GM19372 (cell line): ENCODE results near the gene CCDC92.
"Not testable (repeated sequence)": the region's sequence is repeated elsewhere in the genome, so short reads cannot be mapped to it uniquely, and the experiment has no call there.

ENCODE experiments used
- ATAC-seq: cut with Tn5 transposase; IDR thresholded peaks from one replicate; pipeline ENCODE4 v1.9.1; 2021; ENCODE audit warnings: mild to moderate bottlenecking, low read depth, moderate library complexity; ENCODE audit not compliant: unreplicated experiment

CCDC92 gene

DNA sequence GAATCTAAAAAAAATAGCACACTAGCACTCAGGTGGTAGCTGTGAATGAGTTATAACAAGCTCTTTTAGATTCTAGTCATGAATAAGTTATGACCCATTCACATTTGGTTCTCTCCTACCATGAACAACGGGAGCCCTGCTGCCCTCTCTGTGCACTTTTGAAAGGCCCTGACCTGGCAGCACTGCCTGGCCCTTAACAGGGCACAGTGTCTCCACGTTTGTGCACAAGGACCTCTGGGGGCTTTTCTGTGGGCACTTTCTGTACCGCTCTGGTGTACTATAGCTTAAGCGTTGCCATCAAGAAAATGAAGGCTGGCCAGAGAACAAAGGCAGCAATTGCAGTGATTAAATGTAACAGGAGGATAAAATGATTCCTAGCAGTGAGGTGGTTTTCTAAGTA is 21.2 kb downstream of the CCDC92 start:
- ATAC-seq = no peak

DNA sequence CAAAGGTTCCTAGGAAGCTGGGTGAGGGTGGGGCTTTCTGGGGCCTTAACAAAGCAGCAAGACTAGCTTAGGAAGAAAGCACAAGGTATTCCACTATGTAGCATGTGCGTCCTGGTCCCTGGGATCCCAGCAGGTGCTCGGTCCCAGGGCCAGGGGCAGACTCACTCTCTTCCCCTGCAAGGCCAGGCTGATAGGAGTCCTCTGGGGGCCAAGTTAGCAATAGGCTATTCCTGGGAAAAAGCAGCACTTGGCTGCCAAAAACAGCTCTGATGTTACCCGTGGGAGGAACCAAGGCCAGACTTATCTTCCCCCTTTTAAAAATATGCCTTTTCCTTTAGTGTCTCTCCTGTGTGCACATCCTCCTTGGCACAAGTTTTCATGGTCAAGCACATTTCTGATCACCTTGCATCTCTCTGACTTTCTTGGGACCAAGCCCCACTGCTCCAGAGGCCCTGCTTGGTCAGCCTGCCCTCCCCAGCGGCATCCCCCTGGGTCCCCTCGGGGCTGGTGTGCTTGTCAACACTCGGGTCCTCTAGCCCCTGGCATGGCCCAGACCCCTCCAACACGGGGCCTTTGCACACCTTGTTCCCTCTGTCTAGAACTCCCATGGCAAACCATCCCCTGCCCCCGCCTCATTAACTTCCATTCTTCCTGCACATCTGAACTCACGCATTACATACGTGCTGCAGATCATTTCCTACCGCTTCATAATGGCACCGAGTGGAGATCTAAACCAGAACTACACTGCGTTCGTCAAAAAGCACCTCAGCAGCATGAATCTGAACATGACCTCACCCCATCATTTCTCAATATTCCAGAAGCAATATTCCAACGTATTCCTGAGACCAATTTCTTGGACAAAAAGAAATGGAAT is 21.9 kb downstream of the CCDC92 start:
- no peak for ATAC-seq

DNA sequence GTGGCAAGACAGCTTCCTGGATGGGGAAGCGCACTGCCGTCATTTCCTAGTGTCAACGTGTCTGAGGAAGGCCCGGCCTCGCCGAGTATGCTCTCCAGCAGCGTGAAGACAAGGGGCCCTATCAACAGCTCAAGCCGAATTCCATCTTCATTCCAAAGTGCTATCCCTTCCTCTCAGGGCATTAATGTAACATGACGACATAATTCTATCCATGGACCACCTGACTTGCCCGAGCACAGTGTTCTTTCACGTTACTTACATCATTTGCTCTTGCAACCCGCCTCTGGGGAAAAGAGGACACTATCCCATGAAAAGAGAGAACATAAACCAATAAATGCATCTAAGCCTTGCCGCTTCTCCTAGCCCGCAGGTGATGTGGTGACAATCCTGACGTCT is 22.9 kb downstream of the CCDC92 start:
- ATAC-seq = no peak

DNA sequence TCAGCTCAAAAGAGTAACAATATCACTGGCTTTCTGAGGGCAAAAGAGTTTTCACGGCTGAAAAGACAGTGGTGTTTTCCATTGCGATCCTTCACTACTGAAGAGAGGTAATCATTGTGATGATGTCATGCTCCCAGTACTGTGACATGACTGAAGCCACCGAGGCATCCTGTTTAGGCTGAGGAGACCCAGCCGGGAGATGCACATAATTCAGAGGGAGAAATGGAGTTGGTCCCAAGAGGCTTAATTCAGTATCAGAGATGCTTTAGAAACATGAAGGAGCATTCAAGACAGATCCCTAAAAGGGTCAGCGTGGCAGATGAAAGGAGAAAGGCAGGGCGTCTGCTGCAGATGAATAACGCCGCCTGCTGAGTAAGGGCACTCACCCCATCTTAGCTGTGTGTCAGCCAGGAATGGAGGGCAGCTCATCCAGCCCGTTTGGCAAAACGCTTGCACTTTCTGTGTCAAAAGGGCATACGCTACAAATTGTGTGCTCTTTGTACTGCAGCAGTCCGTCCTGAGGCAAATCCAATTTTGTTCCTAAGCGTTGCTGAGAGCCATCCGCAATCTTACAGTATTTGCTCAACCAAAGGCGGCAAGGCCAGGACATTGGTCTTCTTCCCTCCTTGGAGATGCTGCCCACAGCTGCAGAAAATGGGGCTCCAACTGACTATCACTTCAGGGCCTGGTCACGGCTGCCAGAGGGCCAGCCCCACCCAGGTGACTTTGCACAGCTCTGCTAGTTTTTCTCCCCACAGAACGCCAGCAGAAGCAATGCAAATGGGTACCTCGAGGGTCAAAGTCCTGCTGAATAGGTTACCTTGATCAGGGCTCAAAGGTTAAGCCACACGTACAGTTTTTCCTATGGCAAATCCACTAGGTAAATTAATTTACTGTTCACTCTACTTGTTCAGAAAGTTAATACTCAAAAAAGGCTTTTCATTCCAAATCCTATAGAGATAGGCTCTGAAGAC is 23.5 kb downstream of the CCDC92 start:
- no peak for ATAC-seq

DNA sequence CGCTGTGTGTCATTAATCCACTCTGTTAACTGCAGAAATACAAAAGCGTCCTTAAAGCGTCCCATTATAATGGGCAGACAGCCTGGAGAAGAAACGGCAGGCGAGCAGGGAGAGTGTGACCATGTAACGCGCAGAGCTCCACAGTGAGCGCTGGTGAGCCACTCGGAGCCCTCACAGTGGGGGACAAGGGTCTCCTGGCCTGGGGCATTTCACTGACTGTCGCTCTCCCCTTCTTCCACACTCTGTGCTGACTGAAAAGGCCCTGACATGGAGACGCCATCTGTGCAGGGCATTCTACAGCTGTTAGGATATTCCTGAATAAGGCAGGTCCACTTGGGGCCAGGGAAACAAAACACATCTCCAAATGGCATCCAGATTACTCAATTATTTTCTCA is 24.2 kb downstream of the CCDC92 start:
- ATAC-seq = no peak

DNA sequence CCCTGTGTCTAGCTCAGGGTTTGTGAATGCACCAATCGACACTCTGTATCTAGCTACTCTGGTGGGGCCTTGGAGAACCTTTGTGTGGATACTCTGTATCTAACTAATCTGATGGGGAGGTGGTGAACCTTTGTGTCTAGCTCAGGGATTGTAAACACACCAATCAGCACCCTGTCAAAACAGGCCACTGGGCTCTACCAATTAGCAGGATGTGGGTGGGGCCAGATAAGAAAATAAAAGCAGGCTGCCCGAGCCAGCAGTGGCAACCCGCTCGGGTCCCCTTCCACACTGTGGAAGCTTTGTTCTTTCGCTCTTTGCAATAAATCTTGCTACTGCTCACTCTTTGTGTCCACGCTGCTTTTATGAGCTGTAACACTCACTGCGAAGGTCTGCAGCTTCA is 25.1 kb downstream of the CCDC92 start:
- not testable (repeated sequence) for ATAC-seq

DNA sequence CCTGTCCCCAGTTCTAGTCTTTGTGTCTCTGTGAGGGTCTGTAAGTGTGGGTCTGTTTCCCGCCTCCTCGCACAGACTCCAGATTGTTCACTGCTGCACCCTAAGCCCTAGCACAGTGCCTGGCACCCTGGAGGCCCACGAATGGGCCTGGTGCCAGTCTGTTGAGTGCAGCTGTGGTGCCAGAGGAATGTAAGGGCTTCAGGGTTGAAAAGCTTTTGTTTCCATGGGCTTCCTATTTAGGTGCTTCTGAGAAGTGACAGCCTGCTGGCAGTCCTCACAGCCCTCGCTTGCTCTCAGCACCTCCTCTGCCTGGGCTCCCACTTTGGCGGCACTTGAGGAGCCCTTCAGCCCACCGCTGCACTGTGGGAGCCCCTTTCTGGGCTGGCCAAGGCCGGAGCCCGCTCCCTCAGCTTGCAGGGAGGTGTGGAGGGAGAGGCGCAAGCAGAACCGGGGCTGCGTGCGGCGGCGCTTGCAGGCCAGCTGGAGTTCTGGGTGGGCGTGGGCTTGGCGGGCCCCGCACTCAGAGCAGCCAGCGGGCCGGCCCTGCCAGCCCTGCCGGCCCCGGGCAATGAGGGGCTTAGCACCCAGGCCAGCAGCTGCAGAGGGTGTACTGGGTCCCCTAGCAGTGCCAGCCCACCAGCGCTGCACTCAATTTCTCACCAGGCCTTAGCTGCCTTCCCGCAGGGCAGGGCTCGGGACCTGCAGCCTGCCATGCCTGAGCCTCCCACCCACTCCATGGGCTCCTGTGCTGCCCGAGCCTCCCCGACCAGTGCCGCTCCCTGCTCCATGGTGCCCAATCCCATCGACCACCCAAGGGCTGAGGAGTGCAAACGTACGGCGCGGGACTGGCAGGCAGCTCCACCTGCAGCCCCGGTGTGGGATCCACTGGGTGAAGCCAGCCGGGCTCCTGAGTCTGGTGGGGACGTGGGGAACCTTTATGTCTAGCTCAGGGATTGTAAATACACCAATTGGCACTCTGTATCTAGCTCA is 25.8 kb downstream of the CCDC92 start:
- not testable (repeated sequence) for ATAC-seq

DNA sequence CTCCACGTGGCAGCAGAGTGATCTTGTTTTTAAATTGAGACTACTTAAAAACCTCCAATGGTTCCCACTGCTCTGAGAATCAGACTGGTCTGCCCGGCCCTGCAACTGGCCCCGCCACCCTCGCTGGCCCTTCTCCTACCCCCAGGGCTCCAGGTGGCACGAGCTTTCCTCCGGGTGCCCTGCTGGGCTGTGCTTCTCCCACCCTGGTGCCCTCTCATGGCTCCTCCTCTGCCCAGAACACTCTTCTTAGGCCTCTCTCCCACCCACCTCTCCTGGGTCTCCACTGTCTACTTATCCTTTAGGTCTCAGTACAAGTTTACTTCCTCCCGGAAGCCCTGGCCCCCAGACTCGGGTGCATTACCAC is 26.5 kb downstream of the CCDC92 start:
- no peak for ATAC-seq

DNA sequence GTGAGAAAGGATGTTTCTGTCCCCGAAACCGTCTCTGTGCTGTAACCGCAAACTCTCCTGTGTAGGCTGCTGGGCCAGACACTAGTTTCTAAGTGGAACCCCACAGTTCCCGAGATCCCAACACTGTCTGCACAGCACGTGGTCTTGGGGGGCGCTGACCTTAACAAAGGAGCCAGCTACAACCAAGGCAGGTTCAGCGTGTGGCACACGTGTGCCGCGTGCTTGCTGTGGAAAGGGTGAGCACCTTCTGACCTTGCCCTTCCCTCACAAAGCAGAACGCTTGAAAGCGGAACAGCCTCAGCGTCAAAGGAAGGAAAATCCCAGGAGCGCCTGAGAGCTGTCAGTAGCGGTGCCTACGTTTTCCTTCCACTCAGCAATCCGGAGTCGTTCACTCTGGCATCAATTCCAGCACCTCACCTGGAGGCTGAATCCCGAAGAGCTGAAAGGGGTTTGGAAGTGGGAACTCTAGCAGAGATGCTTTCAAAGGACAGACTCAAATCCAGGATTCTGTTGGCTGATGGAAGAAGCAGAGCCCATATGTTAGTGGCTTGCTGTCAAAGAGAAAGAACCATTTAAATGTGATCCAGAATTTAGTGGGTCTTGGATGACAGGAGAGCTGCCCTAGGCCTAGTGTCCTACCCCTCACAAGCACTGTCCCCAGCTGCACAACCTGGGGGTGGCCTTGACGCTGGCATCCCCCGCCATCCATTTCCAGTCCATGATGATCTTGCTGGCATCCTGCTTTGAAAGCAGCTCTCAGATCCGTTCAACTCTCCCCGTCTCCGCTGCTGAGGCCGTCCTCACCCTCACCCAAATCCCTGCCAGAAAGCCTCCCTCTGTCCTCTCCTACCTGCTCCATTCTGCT is 27.1 kb downstream of the CCDC92 start:
- ATAC-seq = no peak

DNA sequence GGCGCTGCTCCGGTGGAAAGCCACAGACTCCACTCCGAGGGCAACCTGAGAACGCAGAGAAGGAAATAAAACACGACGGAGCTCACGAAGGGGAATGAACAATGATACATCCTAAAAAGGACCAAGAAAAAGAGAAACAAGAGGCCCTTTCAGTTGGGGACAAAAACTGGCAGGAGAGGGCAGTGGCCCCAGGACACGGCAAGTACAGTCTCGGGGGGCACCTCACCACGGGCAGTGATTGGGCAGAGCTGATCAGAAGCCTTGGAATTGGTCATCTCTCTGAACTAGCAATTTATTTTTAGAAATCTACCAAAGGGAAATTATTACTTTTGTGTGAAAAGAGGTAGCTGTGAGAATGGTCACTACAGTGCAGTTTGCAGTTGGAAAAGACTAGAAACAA is 27.9 kb downstream of the CCDC92 start:
- ATAC-seq = no peak

DNA sequence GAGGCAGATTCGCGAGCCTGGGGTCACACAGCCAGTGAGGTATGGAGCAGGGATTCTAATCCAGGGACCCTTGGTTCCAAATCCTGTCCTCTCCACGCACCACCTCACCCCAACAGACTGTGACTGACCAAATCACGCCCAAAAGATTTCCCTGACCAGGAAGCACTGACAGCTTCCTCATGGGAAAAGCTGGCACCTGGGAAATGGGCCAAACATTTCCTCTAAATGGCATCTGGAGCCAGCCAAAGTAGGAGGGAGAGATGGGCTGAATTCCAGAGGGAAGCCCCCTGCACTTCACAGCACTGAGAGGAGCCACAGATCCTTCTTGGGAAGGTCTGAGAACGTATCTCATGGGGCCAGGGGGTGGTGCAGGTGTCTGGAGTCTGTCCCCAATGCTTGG is 28.8 kb downstream of the CCDC92 start:
- no peak for ATAC-seq

DNA sequence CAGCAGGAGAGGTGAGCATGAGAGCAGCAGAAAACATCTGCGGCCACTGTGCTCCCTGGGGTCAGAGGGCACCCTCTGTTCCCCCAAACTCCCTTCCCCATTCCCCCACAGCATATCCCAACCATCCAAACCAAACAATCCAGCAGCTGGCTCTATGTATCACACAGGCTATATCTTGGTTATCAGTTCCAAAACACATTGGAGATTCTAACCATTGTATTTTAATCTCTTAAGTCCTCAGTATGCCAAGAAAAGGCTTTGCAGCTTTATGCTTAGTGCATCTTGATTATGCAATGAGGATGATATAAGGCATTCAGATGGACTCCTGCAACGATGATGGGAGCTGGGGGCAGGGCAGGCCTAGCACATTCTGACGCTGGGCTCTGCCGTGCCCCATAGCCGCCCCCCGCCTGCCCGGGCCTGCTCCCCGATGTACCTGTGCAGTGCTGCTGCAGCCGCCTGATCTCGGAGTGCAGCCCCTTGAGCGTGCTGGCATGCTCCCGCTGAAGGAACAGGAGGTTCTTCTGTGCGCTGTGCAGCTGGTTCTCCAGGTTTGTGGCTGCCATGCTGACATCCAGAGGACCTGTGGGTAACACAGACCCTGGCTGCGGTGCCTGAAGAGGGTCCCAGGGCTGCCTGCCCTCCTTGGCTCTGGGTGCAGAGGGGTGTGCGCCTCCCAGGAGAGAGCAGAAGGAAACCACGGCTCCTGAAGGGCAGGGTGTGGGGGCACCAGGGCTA is 29.6 kb downstream of the CCDC92 start:
- no peak for ATAC-seq

DNA sequence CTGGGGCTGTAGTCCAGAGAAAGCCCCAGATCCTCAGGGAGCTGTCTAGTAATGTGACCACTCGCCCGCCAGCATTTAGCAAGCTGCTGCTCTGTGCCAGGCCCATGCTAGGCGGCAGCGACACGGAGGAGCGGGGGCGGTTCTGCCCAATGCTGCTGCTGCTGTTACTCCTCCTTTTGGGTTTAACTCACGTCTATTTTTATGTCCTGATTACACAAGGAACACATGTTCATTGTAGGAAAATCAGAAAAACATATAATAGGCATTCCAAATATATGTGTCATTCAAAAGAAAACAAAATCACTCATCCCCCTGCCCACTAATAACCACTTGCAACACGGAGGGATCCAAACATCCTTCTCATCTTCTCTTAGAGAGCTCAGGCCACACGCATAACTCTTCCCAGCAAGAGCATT is 30.4 kb downstream of the CCDC92 start:
- no peak for ATAC-seq

DNA sequence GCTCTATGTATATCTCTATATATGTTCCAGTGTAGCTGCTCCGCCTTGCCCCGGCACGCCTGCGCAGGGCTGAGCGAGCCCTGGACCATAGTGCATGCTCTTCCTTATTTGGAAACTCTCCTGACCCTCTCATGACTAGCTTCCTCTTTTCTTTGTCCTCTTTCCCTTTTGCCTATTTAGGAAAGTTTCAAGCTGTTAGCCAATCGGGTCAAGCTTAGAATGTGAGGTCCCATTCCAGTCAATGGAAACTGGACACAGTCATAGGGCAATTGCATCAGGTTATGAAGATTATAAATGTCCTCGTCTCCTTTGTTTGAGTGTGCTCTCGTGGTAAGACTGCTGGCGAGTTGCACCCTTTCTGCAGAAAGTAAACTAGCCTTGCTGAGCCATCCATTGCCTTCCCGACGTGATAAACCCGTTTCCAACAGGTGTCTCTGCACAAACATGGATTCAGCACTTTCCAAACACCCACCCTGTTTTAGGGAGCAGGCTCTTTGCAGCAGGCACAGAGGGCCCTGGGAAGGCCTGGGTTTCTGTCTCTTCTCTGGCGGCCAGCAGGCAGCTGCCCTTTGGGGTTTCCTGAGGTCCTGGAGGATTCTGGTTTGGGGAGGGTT is 30.9 kb downstream of the CCDC92 start:
- no peak for ATAC-seq

DNA sequence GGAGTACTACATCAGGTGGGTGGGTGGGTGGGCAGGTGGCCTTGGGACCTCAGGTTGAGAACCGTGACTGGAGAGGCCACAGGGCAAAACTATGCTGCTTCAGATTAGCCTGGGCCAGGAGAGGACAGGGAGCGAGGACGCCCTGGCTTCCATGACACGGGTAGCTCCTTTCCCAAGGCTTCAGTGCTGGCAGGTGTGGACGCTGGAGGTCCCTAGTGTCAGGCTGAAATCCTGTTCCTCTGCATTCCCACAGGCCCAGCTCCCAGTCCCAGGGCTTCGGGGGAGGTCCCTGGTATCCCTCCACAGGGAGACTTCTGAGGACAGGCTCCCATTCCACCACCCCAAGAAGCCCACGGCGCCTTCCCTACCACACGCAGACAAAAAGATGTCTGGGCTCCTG is 31.6 kb downstream of the CCDC92 start:
- no peak for ATAC-seq

DNA sequence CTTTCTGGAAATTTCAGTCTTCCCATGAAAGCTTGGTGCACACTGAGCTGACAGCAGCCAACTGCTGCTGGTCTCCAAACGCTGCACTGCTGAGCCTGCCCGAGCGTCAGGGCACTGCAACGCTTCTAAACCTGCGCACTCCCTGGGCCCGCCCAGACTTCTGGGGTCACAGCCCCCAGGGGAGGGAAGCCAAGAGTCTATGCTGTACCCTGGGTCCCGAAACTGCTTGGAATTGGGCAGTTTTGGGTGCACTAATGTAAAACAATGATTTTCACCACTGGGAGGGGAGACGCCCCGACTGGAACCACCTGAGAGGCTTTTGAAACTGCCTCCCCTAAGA is 32.0 kb downstream of the CCDC92 start:
- no peak for ATAC-seq

DNA sequence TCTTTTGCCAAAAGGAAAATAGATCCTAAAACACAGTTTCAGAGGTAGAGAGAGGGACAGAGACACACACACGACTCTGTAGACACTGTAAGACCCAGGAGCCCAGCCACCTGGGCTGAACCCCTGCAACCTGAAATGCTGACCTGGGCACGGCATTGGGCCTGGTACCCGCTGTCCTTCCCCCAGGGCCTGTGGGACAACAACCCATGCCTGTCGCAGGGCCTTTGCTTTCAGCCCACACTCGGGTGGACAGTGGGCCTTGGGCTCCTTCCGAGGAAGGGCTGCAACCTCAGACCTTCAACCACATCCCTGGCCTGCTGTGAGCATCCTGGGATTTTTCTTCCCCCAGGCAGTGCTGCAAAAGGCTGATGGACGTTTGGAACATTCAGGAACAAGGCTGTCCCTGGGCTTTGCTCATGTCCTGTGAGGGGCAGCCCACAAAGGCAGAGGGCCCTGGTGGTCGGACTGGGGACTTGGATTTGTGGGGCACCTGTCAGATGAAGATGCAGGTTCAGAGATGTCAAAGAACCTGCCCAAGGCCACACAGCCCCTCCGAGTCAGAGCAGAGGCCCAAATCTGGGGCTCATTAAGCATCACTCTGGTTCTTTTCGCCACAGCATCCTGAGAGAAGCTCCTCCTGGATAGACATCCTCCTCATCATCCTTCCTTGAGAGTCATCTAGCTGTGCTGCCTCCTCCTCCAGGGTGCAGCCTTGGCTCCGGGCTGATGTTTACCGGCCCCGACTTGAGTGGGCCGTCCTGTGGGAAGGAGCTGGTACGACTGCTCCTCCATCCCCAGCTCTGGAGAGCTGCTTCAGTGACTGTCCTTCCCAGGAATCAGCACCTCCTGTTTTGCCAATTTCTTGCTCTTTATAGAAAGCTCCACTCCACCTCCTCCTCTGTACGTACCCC is 32.7 kb downstream of the CCDC92 start:
- ATAC-seq = no peak
